GM21360 (cell line): Measurements from ENCODE around the gene ANKDD1B.
"Not testable (repeated sequence)": the region's sequence is repeated elsewhere in the genome, so short reads cannot be mapped to it uniquely, and the experiment has no call there.

Experiments used
- ATAC-seq: cut with Tn5 transposase; IDR thresholded peaks from one replicate; pipeline ENCODE4 v1.9.1; 2021; ENCODE audit warnings: mild to moderate bottlenecking, moderate library complexity; ENCODE audit not compliant: unreplicated experiment

The ANKDD1B gene

GRCh38 chr5:75611311-75612225 lies at the start of gene ANKDD1B:
TSS of gene ANKDD1B (plus strand) at chr5:75611453. CDS start at chr5:75611635, 182 bp downstream.
- no peak for ATAC-seq

GRCh38 chr5:75565991-75566709 lies 45.1 kb upstream of the ANKDD1B start:
- ATAC-seq, result not testable (repeated sequence)

GRCh38 chr5:75566710-75567309 lies 44.4 kb upstream of the ANKDD1B start:
- peak; percentile 78 for ATAC-seq

GRCh38 chr5:75567710-75568109 lies 43.5 kb upstream of the ANKDD1B start:
- ATAC-seq, result no peak

- ATAC-seq, result no peak
Observed at GRCh38 chr5:75568202-75568601, 43.1 kb upstream of the ANKDD1B start.

GRCh38 chr5:75571547-75571946 lies 39.7 kb upstream of the ANKDD1B start:
- no peak for ATAC-seq

- ATAC-seq, result peak; percentile 24
Observed at GRCh38 chr5:75574791-75575190, 36.5 kb upstream of the ANKDD1B start.

- not testable (repeated sequence) for ATAC-seq
Observed at GRCh38 chr5:75578280-75578679, 33.0 kb upstream of the ANKDD1B start.

GRCh38 chr5:75584641-75585040 lies 26.6 kb upstream of the ANKDD1B start:
- no peak for ATAC-seq

GRCh38 chr5:75588666-75589065 lies 22.6 kb upstream of the ANKDD1B start:
- no peak for ATAC-seq

GRCh38 chr5:75600535-75600934 lies 10.7 kb upstream of the ANKDD1B start:
- ATAC-seq, result no peak

- no peak for ATAC-seq
Observed at GRCh38 chr5:75601567-75601966, 9.7 kb upstream of the ANKDD1B start.

- ATAC-seq, result no peak
Observed at GRCh38 chr5:75601996-75602395, 9.3 kb upstream of the ANKDD1B start.

GRCh38 chr5:75603371-75603770 lies 7.9 kb upstream of the ANKDD1B start:
- ATAC-seq, result no peak

- no peak for ATAC-seq
Observed at GRCh38 chr5:75603821-75604220, 7.4 kb upstream of the ANKDD1B start.

- ATAC-seq, result not testable (repeated sequence)
Observed at GRCh38 chr5:75607341-75607740, 3.9 kb upstream of the ANKDD1B start.

GRCh38 chr5:75608870-75609269 lies 2.4 kb upstream of the ANKDD1B start:
- ATAC-seq, result no peak

GRCh38 chr5:75610201-75610600 lies 1.1 kb upstream of the ANKDD1B start:
- no peak for ATAC-seq

GRCh38 chr5:75610859-75611310 lies 368 bp upstream of the ANKDD1B start:
- not testable (repeated sequence) for ATAC-seq

GRCh38 chr5:75612226-75612569 lies 945 bp downstream of the ANKDD1B start:
- no peak for ATAC-seq

GRCh38 chr5:75612901-75613300 lies 1.6 kb downstream of the ANKDD1B start:
- ATAC-seq, result no peak

- ATAC-seq, result no peak
Observed at GRCh38 chr5:75614176-75614575, 2.9 kb downstream of the ANKDD1B start.
